HG03045 (cell line): ENCODE data around the gene UBA3.
A peak's percentile ranks its signal among the peaks of the same experiment; 100 is the strongest.

ENCODE experiments used
- ATAC-seq: cut with Tn5 transposase; IDR thresholded peaks from one replicate; pipeline ENCODE4 v1.9.1; 2021; ENCODE audit warnings: mild to moderate bottlenecking, moderate library complexity; ENCODE audit not compliant: unreplicated experiment

Gene UBA3

DNA sequence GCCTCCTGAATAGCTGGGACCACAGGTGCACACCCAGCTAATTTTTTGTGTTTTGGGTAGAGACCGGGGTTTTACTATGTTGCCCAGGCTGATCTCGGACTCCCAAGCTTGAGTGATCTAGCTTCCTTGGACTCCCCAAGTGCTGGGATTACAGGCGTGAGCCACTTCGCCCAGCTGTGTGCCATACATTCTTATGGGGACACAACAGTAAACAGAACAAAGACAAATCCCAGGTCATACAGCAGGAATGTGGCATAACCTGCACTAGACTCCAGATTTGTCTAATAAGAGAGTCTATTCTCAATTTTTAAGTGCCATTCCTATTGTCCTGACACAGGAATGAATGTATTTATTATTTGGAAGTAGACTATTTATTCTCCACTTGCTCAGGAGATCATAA, 22.2 kb upstream of the UBA3 start:
- no peak for ATAC-seq

DNA sequence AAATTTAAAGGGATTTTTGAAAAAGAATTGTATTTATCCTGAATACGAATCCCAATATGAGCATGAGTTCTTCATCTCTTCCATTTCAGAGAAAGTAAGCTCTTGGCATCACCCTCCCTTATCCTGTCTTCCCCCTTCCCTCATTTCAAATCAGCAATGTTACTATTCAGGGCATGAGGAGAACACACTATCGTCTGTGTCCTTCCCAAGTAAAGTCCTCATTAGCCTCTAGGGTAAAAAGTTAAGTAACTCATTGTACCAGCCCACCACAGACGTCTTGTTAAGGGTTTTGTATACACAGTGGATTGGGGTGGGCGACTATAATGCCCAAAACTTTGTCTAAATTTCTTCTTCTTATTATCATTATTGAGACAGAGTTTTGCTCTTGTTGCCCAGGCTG, 19.4 kb upstream of the UBA3 start:
- ATAC-seq = no peak

DNA sequence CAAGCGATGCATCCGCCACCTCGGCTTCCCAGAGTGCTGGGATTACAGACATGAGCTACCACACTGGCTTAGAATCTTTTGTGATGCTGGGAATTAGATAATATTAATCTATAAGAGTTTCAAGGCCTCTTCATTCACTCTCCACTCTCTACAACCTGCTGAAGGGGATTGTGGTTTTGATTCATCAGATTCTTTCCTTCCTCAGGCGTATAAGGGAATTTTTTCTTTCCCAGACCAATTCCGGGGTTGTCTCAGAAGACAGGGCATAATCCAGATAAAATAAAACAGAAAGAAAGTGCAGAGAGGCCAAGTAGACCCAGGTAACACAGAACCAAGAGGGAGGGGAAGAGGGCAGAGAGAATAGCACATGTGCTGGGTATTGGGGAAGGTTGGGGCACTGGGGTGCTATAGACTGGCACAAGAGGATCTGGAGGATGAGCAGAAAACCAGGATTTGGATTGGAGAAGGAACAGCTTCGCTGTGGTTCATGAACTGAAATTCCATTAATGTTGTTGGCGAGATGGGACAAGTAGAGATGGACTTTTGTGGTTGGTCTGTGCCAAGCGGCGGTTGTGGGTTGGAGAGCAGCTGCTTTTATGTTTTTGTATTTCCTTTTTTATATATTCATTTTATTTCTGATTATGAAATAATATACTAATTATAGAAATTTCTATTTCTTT, 17.4 kb upstream of the UBA3 start:
- ATAC-seq = no peak

DNA sequence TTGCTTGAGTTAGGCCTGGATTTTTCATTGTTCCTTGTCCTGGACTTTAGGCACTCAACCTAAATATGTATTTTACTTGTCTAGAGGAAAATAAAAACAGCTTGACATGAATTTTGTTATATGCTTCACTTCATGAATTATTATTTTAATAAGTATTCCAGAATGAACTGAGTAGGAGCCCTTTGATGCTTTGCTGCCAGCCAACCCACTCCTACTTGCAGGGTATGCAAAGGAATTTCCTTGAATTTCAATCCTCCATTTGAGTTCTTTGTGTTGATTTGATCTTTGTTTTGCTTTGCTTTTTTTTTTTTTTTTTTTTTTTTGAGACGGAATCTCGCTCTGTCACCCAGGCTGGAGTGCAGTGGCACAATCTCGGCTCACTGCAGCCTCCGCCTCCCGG, 16.1 kb upstream of the UBA3 start:
- ATAC-seq = no peak

DNA sequence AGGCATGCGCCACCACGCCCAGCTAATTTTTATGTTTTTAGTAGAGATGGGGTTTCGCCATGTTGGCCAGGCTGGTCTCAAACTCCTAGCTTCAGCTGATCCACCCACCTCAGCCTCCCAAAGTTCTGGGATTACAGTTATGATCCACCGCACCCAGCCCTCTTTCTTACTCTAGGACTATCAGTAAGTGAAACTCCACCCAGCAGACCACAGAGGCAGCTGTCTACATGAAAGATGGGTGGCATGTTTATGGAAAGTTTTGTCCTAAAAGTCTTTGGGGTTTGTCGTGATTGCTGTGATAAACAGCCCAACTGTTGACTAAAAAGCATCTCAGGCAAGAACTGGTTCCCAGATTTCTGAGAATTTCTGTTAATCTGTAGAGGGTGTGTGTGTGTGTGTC, 15.5 kb upstream of the UBA3 start:
- no peak for ATAC-seq

DNA sequence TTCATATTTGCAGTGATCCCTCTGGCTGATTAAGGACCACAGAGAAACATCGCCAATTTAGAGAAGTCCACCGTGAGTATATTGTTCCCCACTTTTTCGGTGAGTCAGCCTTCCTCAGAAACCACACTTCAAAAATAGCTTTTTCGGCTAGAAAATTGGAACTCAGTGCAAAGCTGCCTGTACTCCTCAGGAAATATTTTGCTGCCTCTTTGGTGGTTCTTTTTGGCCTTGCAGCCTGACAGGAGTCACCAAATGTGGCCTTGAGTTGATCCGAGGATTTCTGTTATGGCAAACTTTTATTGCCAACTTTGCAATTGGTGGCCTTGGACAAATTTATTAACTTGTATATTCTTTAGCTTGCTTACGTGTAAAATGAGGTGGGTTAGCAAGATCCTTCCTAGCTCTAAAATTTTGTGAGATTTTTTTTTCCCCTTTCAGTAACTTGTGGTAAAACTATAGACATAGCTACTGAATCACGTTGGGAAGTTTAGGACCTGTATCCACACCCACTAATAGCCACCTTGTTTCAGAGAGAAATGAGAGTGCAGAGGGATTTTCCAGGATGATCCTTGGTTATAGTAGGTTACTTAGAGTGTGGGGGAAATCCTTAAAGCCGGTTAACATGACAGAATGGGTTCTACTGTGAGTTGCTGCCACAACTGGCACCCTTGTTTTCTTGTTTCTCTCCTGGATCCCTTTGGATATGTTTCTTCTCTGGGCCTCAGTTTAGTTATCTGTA, 14.5 kb upstream of the UBA3 start:
- ATAC-seq = peak; percentile 25

DNA sequence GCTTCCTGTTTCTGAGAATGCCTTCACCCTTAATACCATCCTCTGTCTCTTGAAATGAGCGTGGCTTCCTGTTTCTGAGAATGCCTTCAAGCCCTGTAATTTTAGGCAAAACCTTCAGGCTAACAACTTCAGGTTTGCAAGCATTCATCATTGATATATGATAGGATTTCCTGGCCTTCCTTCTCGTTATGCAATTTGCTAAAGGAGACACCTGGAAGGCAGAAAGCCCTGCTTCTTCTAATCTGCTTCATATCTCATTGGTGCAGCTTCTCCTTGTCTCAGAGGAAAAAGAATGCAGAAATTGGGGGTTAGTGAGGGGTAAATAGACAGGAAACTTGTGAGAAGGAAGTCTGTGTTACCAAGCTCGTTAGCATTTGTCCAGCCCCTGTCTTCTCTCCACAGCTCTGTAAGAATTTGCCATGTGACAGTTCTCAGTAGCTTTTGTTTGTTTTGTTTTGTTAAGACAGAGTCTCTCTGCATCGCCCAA, 11.9 kb upstream of the UBA3 start:
- ATAC-seq = peak; percentile 54

DNA sequence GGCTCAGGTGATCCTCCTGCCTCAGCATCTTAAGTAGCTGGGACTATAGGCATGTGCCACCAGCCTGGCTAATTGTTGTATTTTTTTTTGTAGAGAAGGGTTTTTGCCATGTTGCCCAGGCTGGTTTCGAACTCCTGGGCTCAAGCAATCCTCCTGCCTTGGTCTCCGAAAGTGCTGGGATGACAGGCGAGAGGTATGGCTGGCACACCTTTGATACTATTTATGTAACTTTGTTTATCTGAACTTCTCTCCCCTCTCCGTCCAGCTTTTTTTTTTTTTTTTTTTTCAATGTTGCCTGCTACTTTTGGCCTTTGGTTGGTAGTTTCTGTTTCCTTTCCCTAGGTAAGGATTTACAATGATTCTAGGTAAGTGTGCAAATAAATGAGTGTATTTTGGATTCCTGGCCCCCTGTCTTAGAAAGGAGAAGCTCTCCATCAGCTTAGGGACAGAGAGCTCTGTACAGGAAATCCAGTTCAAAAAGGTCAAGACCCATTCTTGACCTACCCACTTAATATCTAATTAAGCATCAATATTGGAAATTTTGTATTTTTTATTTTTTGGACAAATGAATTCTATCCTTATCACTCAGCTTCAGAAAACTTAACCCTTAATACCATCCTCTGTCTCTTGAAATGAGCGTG, 11.3 kb upstream of the UBA3 start:
- no peak for ATAC-seq

DNA sequence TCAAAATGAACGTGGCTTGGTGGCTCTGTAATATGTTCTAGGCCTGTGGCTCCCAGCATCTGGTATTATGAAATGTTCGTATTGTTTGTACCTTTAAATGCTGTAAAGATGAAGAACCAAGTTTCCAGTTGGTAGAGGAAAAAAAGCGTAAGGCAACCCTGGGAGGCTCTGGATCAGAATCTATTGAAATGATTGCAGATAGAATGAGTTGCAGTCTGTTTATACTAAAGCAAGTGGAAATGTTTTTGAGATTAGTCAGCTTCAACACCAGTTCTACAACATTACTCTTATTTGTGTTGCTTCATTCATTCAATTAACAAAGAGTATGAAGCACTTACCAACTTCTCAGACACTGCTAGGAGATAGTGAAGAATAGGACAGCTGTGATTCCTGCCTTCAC, 9.9 kb upstream of the UBA3 start:
- ATAC-seq = no peak

DNA sequence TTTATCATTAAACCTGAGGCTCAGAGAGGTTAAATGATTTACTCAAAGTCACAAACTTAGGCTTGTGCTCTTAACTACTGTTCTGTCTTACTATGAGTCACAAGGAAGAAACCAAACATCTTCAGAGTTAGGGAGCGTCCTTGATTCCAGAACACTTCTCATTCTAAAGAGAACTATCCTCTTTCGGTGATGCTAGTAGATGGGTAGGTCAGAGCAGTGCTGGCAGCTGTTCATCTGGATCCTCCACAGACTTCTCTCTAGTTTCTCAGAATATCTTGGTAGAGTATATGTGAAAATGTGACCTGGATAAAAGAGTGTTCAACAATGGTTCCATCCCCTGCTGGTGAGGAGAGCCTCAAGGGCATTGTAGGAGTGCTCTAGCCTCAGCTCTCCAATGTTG, 7.9 kb upstream of the UBA3 start:
- ATAC-seq = no peak

DNA sequence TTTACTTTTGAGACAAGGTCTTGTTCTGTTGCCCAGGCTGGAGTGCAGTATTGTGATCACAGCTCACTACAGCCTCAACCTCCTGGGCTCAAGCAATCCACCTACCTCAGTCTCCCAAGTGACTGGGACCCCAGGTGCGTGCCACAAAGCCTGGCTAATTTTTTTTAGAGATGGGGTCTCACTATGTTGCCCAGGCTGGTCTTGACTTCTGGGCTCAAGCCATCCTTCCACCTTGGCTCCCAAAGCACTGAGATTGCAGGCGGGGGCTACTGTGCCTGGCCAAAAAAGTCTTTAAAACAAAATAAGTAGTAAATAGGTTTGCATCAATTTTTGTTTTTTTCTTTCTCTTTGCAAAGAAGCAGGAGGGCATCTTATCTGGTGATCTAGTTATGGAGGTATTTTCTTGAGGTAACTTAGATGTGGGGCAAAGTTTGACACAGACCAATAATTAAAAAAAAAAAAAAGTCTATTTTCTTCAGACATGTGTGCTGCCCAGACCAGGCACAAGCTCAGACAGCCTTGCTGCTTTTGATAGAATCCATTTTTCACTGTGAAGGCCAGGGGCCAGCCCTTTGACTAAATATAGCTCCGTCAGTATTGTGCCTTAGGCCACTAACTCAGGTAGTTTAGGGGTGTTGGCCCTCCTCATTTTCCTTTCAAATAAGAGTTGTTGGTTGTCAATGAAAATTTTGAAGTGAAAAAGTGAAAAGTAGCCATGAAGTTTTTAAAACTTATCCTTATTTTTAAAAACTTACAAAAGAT, 7.0 kb upstream of the UBA3 start:
- ATAC-seq = no peak

DNA sequence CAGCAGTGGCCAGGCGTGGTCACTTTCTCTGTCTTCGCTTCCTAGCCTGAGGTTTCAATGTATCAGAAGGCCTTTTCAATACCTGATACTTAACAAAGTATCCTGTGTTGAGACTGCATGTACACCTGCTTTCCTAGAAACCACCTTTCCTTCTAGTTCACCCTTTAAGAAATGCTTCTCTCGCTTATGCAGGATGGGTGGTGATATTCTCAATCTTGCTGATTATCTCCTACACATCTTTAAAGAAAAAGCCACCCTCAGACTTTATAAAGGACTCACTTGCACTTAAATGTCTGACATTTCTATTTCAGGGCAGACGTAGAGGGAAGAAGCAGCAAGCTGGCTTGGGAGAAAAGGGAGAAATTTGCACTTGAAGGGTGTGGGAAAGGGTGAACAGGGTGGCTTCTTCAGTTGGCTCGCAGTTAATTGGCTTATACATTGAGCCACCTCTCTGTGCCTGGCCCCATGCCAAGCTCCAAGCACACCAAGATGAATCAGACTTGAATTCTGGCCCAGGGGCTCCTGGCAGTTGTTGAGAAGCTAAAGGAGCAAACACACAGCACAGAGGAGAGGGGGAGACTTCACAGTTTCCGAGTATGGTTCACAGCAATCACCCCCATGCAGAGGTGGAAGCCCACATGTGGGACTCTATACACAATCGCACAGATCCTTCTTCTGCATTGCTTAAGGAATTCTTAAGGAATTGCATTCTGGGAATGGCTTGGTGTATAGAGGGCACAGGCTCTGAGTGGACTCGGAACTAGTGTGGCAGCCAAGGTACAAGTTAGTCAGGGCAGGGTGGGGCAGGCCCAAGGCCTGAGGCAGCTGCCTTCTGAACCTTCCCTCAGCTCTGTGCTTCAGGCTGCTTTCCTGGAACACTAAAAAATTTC, 5.9 kb upstream of the UBA3 start:
- no peak for ATAC-seq

DNA sequence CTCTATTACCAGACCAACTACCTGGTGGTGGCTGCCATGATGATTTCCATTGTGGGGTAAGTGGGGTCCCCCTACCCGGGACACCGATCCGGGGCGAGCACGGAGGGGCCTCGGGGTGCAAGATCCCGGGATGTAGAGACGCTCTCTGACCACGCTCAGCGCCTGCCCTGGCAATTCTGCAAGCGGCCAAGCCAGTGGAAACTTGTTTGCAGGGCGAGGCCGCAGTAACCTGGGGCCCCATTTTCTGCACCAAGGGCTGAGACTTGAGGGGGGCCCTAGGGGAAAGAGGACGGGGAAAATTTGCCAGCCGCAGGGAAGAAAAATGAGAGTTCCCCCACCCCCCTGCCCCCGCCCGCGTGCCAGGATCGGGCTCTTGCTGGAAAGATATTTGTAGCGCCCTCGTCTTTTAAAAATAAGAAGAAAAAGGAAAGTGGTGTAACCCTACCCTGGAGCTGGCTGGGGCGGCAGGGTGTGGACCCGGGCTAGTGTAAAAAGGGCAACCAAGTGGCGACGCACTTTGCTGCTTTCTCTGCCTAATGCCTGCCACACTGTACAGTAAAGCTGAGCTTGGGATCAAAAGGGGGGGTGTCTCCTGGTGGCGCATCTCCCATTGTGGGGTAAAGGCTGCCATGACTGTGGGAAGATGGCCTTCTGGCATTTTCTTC, 5.1 kb upstream of the UBA3 start:
- ATAC-seq = peak; percentile 1

DNA sequence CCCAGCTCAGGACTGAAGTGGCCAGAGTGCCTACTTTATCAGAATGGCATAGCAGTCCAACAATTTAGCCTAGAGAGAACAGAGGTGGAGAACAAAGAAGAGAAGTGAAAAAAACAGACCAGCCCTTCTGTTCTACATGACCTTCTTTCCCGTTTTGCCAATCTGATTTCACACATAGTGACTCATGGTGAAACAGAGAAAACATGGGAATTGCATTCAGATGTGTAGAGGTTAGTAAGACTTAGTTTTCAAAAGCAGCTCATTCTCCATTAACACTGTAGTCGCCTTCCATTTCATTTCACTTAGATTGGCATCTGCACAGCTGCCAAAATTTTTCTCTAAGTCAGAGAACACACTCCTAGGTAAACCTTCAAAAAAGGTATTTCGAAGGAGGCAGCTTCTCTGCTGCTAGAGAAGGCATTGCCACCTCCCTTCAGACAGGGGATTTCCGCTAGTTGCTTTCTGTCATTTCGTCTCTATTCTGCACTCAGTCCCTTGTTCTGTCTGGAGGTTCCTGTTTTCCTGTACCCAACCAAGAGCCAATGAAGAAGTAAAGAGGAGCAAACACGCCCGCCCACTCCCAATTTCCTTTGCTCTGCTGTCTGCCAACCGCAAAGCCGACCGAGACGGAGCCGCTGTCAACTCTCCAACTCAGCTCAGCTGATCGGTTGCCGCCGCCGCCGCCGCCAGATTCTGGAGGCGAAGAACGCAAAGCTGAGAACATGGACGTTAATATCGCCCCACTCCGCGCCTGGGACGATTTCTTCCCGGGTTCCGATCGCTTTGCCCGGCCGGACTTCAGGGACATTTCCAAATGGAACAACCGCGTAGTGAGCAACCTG, 4.4 kb upstream of the UBA3 start, which contains the start of gene ARL6IP5:
Gene ARL6IP5 (plus strand): TSS at position 612 of the 842 bp plus-strand sequence. CDS start 111 bp downstream, at position 723.
- peak; percentile 61 for ATAC-seq

DNA sequence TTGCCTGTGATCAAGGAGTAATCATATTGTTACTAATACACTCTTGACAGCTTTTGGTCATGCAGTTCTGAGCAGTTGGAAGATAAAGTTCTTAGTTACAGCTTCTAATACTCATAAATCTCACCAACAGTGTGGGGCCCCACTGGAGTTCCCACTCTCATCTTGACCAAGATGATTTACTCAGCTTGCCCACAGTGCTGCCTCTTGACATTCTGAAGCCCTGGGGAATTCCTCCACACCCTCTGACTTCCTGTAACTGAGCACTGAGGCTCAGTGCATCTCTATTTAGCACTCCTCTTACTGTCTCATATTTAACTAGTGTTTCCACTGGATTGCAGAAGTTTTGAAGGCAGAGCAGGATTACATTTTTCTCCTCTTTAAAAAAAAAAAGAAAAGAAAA, 2.6 kb upstream of the UBA3 start:
- peak; percentile 51 for ATAC-seq

DNA sequence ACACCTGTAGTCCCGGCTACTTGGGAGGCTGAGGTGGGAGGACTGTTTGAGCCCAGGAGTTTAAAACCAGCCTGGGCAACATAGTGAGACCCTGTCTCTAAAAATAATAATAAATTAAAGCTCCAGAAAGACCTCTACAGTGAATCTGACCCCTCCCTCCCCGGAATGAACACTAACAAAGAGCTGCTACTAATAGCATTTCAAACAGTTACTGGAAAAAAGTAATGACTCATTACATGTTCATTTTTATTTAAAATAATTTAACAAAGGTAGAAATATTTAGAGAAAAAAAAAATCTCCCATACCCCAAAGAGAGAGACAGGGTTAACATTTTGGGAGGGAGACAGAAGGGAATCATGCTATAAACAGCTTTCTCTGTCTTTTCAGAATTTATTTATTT, 2.2 kb upstream of the UBA3 start:
- ATAC-seq = no peak

DNA sequence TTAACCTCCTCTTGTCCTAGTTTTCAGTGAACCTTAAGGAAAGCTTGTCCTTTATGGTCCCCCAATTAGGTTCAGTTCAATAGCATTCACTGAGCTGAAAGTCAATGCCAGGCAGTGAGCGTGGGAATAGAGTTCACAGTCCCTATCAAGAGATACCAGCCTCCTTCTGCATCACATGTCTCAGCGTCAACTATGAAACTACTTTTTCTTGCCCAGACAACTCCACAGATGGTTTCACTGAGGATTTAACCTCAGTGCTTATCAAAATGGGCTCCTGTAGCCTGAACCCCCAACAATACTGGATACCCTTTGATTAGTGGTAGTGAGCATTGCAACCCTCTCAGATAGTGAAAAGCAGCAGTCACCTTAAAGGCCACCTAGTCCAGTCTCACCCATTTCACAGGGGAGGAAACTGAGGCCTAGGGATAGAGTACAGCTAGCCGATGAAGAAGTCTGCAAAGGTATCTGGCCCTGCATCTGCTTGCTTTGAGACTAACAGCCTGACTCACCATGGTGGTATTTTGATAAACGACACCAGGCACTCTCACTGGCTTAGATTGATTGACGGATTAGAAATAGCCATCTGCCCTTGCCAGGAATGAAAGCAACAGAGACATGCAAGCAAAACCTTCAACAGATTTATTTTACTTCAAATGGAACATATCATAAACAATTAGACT, 1.6 kb upstream of the UBA3 start:
- no peak for ATAC-seq
